Psoas muscle (tissue), 8 donors: ENCODE data around the gene ZAP70. TPM values are rescaled to one million over a fixed set of nuclear protein-coding genes. Genes with fewer than 3 reads are reported as not detected.

Experiments
- ATAC-seq, 4 donors: fragments of 200-7000 bp; cut with Tn5 transposase; one replicate each; pipeline ENCODE4 v1.9.1; 2020; ENCODE audit warnings: moderate library complexity in 3 of 4, mild to moderate bottlenecking in 2 of 4
- DNase-seq, 2 donors: peaks; one replicate each; pipeline ENCODE4 v3.0.0-alpha.2; 2020
- H3K27ac ChIP-seq: fragments of 200-600 bp; one replicate; pipeline ENCODE4 v1.8.0; 2022
- H3K27me3 ChIP-seq, 3 donors: fragments of 200-600 bp in 1 of 3; one replicate each; pipeline versions ENCODE4 v1.6.1 to v1.8.0; 2013 to 2022; ENCODE audit warnings: low read length in 2 of 3, mild to moderate bottlenecking in 2 of 3, moderate library complexity in 1 of 3; ENCODE audit not compliant: insufficient read depth in 3 of 3
- H3K36me3 ChIP-seq, 2 donors: fragments of 200-600 bp in 1 of 2; one replicate each; pipeline versions ENCODE4 v1.6.1 to v1.8.0; 2013 to 2022; ENCODE audit warnings: low read depth in 1 of 2, mild to moderate bottlenecking in 1 of 2, moderate library complexity in 1 of 2; ENCODE audit not compliant: insufficient read depth in 1 of 2
- H3K4me1 ChIP-seq: fragments of 200-600 bp; one replicate; pipeline ENCODE4 v1.8.0; 2022
- H3K4me3 ChIP-seq: fragments of 200-600 bp; one replicate; pipeline ENCODE4 v1.8.0; 2022; ENCODE audit warnings: mild to moderate bottlenecking
- H3K9me3 ChIP-seq: fragments of 200-600 bp; one replicate; pipeline ENCODE4 v1.8.0; 2022
- WGBS, 3 donors: extraction: QIAGEN DNeasy Blood & Tissue Kit; methylation state at CpG; one replicate each; pipeline versions ENCODE4 v1.1.6 to v1.1.7; 2013; 5-methylcytosine and 5-hydroxymethylcytosine counted together
- intact Hi-C, 2 donors: fragments of 100-400 bp; cut with DNase I; formaldehyde crosslinking; loops; one replicate each; pipeline versions ENCODE4 v1.11.0 to v1.14.2; 2022
- polyA plus RNA-seq, 3 donors: library from polyadenylated mRNA; stranded (reverse); fragments of 200-250 nt; gene quantifications; one replicate each; pipeline ENCODE4 v1.2.3, GENCODE V29; 2013
- total RNA-seq, 4 donors: library from RNA; stranded (reverse); fragmentation: NEBNext Ultra II Directional in 2 of 4; extraction: Animal tissue kit (Norgen Biotek cat#: 25700) in 2 of 4; gene quantifications; one replicate each; pipeline versions ENCODE4 v1.2.1 to v1.2.4, GENCODE V29; 2021 to 2023
- TF ChIP-seq, protein P1 (sequence below): fragments of 200-600 bp; IDR thresholded peaks from one replicate; pipeline ENCODE4 v1.8.0; 2022; ENCODE audit warnings: antibody characterized with exemption
- donor health status: healthy with polysubstance abuse.
- donor health status: DM: no; HTN: no; CAD: no; lungs with moderate emphysema.
- donor health status: Bipolar disorder and iron deficiency.
- donor health status: healthy.
- donor health status: DM: yes; HTN: yes; CAD: no.
- donor health status: DM: no; HTN: no; CAD: no.
- donor health status: DM: no; HTN: no; CAD: no.
- donor health status: DM: yes; HTN: yes; CAD: no.

The ZAP70 gene
- total and polyA plus RNA-seq, 7 donors, result 0.40 to 1.2 (median 0.74) TPM

DNA sequence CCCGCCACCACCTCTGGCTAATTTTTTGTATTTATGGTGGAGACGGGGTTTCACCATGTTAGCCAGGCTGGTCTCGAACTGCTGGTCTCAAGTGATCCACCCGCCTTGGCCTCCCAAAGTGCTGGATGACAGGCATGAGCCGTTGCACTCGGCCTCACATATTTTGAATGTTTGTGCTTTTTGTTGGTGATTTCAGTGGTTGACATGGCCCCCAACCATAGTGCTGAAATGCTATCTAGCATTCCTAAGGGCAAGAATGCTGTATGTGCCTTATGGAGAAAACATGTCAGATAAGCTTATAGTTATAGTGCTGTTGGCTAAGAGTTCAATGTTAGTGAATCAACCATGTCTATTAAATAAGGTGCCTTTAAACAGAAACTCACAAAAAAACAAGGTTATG, 8.9 kb downstream of the ZAP70 start:
- TF ChIP-seq, protein P1, sequence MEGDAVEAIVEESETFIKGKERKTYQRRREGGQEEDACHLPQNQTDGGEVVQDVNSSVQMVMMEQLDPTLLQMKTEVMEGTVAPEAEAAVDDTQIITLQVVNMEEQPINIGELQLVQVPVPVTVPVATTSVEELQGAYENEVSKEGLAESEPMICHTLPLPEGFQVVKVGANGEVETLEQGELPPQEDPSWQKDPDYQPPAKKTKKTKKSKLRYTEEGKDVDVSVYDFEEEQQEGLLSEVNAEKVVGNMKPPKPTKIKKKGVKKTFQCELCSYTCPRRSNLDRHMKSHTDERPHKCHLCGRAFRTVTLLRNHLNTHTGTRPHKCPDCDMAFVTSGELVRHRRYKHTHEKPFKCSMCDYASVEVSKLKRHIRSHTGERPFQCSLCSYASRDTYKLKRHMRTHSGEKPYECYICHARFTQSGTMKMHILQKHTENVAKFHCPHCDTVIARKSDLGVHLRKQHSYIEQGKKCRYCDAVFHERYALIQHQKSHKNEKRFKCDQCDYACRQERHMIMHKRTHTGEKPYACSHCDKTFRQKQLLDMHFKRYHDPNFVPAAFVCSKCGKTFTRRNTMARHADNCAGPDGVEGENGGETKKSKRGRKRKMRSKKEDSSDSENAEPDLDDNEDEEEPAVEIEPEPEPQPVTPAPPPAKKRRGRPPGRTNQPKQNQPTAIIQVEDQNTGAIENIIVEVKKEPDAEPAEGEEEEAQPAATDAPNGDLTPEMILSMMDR, result no peak
- ATAC-seq (no peak), DNase-seq (peak in 1 of 2 donors; percentile 8)
- H3K4me3 ChIP-seq, result no peak overlapping the region
- H3K36me3 ChIP-seq, result no peaks in the 10 kb centered on the region
- no peak overlapping the region for H3K27ac ChIP-seq
- H3K9me3 ChIP-seq, result no peaks in the 10 kb centered on the region
- intact Hi-C loops, result no loop called here
- H3K27me3 ChIP-seq, result no peaks in the 10 kb centered on the region
- WGBS, 3 donors, result 87 to 94% (median 92%) methylated on average over 6 of the region's 6 CpGs
- H3K4me1 ChIP-seq, result no peaks in the 10 kb centered on the region

GRCh38 chr2:97723156-97724072, 10.0 kb downstream of the ZAP70 start:
- WGBS, 3 donors, result 89 to 93% (median 89%) methylated on average over 37 of the region's 37 CpGs
- H3K4me3 ChIP-seq, result no peak overlapping the region
- no peak for ATAC-seq
- no peak overlapping the region for H3K27ac ChIP-seq
- no peaks in the 10 kb centered on the region for H3K27me3 ChIP-seq
- H3K4me1 ChIP-seq, result no peaks in the 10 kb centered on the region
- H3K9me3 ChIP-seq, result no peaks in the 10 kb centered on the region
- no peaks in the 10 kb centered on the region for H3K36me3 ChIP-seq
- intact Hi-C loops, result no loop called here
- TF ChIP-seq, protein P1, result no peak
- DNase-seq, result peak in 1 of 2 donors; percentile 48

GRCh38 chr2:97724073-97724410, 10.7 kb downstream of the ZAP70 start:
- TF ChIP-seq, protein P1, result no peak
- no peaks in the 10 kb centered on the region for H3K9me3 ChIP-seq

DNA sequence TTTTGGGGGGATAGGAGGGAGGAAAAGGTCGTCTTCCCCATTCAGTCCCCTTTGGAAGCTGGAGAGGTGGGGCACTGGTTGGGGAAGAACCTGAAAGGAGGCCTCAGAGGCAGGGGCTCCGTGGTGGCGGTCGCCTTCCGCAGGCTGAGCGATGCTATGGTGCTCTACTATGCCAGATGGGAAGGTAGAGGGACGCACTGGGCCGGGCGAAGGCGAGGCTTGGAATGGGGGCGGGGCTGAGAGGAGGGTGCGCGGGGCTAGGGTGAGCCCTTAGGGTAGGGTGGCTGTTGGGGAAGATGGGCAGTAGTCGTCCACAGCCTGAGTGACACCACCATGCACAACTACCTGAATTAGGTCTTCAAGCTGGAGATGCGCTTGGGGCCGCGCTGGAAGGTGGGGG, 11.1 kb downstream of the ZAP70 start:
- Histone ChIP-seq H3K4me1 (no peaks in the 10 kb centered on the region), H3K9me3 (peaks cover 3% of the 10 kb centered on the region)
- 86 to 91% (median 89%) methylated on average over 17 of the region's 17 CpGs for WGBS, 3 donors

More at GRCh38 chr2:97724073-97724410, 10.7 kb downstream of the ZAP70 start:
- 81 to 85% (median 83%) methylated on average over 39 to 41 of the region's 41 CpGs for WGBS, 3 donors
- intact Hi-C loops, result no loop called here
- H3K27ac ChIP-seq, result no peak overlapping the region
- H3K4me1 ChIP-seq, result no peaks in the 10 kb centered on the region
- DNase-seq (peak in 1 of 2 donors; percentile 45), ATAC-seq (no peak)
- no peaks in the 10 kb centered on the region for H3K27me3 ChIP-seq
- H3K4me3 ChIP-seq, result no peak overlapping the region
- no peaks in the 10 kb centered on the region for H3K36me3 ChIP-seq

More for the DNA sequence above, 11.1 kb downstream of the ZAP70 start:
- intact Hi-C loops, result no loop called here
- no peaks in the 10 kb centered on the region for H3K36me3 ChIP-seq
- no peak overlapping the region for H3K27ac ChIP-seq
- DNase-seq, result peak in 1 of 2 donors; percentile 33
- TF ChIP-seq, protein P1, result no peak
- H3K27me3 ChIP-seq, result no peaks in the 10 kb centered on the region
- H3K4me3 ChIP-seq, result no peak overlapping the region
- ATAC-seq, result no peak
